ENCODE measurements around the gene PPM1B.

DNA sequence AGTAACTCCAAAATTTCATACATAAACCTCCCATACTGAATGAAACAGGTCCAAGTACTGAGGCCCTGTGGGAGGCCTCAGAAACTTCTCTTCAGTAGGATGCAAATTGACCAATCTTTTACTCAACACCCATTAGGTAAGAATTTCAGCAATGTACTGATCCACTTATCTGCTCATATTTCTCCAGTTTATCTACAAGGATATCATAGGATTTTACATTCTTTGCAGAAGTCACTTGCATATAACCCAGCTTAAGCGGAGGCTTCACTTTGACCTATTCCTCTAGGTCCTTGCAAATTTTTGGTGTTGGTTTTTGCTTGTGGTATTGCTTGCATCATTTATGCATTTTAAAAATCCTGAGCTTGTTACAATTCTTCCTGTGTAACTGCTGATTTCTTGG is 77.8 kb downstream of the PPM1B start:
- TF ChIP-seq, protein P1, sequence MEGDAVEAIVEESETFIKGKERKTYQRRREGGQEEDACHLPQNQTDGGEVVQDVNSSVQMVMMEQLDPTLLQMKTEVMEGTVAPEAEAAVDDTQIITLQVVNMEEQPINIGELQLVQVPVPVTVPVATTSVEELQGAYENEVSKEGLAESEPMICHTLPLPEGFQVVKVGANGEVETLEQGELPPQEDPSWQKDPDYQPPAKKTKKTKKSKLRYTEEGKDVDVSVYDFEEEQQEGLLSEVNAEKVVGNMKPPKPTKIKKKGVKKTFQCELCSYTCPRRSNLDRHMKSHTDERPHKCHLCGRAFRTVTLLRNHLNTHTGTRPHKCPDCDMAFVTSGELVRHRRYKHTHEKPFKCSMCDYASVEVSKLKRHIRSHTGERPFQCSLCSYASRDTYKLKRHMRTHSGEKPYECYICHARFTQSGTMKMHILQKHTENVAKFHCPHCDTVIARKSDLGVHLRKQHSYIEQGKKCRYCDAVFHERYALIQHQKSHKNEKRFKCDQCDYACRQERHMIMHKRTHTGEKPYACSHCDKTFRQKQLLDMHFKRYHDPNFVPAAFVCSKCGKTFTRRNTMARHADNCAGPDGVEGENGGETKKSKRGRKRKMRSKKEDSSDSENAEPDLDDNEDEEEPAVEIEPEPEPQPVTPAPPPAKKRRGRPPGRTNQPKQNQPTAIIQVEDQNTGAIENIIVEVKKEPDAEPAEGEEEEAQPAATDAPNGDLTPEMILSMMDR (IDR thresholded peaks at IDR 0.05; ENCODE audit: insufficient read depth, low read length) = no peak
- no peak for TF ChIP-seq POLR2AphosphoS5 (IDR thresholded peaks at IDR 0.05; ENCODE audit: low read depth)
